Measurements from ENCODE around the gene ARHGEF38. TPM values are rescaled to one million over a fixed set of nuclear protein-coding genes. Genes with fewer than 3 reads are reported as not detected.
"Not testable (repeated sequence)": the region's sequence is repeated elsewhere in the genome, so short reads cannot be mapped to it uniquely, and the experiment has no call there.

The ARHGEF38 gene
- total RNA-seq, 4 donors from 2014 or later: 0.26 to 3.7 TPM; not detected in 2

DNA sequence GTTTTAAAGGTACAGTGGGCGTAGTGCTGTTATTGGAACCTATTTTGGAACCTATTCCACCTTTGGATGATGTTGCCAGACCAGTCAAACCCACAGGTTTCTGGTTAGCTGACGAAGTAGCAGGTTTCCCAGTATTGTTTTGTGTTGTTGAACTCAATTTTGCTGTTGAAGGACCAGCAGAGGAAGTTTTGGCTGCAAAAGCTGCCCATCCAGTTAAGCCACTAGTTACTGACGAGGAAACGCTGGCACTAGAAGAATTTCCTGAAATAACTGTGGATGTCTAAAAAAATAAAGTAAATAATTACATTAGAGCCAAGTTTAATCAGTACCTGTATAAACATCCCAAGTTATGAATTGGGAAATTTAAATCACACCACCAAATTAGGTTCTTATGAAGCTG, 130.6 kb downstream of the ARHGEF38 start:
- H3K4me1 ChIP-seq: no peaks in the 10 kb centered on the region
- H3K27ac ChIP-seq: no peak overlapping the region
- no peaks in the 10 kb centered on the region for H3K27me3 ChIP-seq
- no peaks in the 10 kb centered on the region for H3K36me3 ChIP-seq
- intact Hi-C loops (cut with DNase I; ENCODE audit: low total_unique reads): no loop called here
- TF ChIP-seq, protein P1, sequence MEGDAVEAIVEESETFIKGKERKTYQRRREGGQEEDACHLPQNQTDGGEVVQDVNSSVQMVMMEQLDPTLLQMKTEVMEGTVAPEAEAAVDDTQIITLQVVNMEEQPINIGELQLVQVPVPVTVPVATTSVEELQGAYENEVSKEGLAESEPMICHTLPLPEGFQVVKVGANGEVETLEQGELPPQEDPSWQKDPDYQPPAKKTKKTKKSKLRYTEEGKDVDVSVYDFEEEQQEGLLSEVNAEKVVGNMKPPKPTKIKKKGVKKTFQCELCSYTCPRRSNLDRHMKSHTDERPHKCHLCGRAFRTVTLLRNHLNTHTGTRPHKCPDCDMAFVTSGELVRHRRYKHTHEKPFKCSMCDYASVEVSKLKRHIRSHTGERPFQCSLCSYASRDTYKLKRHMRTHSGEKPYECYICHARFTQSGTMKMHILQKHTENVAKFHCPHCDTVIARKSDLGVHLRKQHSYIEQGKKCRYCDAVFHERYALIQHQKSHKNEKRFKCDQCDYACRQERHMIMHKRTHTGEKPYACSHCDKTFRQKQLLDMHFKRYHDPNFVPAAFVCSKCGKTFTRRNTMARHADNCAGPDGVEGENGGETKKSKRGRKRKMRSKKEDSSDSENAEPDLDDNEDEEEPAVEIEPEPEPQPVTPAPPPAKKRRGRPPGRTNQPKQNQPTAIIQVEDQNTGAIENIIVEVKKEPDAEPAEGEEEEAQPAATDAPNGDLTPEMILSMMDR (IDR thresholded peaks at IDR 0.05): no peak
- TF ChIP-seq POLR2A (IDR thresholded peaks at IDR 0.05): no peak
- no peak for DNase-seq
- no peak overlapping the region for H3K4me3 ChIP-seq
- no peaks in the 10 kb centered on the region for H3K9me3 ChIP-seq

- Histone ChIP-seq H3K27me3 (no peaks in the 10 kb centered on the region), H3K9me3 (no peaks in the 10 kb centered on the region), H3K36me3 (no peaks in the 10 kb centered on the region), H3K4me1 (no peaks in the 10 kb centered on the region), H3K27ac (no peak overlapping the region), H3K4me3 (no peak overlapping the region)
- TF ChIP-seq, protein P1 (IDR thresholded peaks at IDR 0.05): no peak
- no peak for TF ChIP-seq POLR2A (IDR thresholded peaks at IDR 0.05)
- intact Hi-C loops (cut with DNase I; ENCODE audit: low total_unique reads): no loop called here
- no peak for DNase-seq
Measured at GRCh38 chr4:105686571-105686970, 134.2 kb downstream of the ARHGEF38 start.

DNA sequence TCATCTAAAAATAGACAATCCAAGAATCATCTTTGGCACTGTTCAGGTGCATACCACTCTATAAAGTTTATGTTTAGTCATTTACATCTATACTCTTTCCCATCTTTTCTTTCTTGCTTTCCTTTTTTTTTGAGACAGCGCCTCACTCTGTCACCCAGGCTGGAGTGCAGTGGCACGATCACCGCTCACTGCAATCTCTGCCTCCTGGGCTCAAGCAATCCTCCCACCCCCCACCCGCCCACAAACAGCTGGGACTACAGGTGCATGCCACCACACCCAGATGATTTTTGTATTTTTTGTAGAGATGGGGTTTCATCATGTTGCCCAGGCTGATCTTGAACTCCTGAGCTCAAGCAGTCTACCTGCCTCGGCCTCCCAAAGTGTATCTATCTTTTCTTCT, 142.4 kb downstream of the ARHGEF38 start:
- H3K36me3 ChIP-seq; intact Hi-C loops (cut with DNase I; ENCODE audit: low total_unique reads); H3K4me1 ChIP-seq; H3K27ac ChIP-seq; DNase-seq; H3K9me3 ChIP-seq; H3K4me3 ChIP-seq; H3K27me3 ChIP-seq: not testable (repeated sequence)

- H3K9me3 ChIP-seq; H3K27me3 ChIP-seq; H3K4me3 ChIP-seq; intact Hi-C loops (cut with DNase I; ENCODE audit: low total_unique reads); DNase-seq; H3K4me1 ChIP-seq; H3K27ac ChIP-seq; H3K36me3 ChIP-seq: not testable (repeated sequence)
Measured at GRCh38 chr4:105695832-105696231, 143.4 kb downstream of the ARHGEF38 start.

- Histone ChIP-seq H3K4me1 (no peaks in the 10 kb centered on the region), H3K36me3 (no peaks in the 10 kb centered on the region), H3K27me3 (no peaks in the 10 kb centered on the region), H3K4me3 (no peak overlapping the region), H3K9me3 (no peaks in the 10 kb centered on the region), H3K27ac (no peak overlapping the region)
- TF ChIP-seq, protein P1 (IDR thresholded peaks at IDR 0.05): no peak
- no peak for TF ChIP-seq POLR2A (IDR thresholded peaks at IDR 0.05)
- intact Hi-C loops (cut with DNase I; ENCODE audit: low total_unique reads): no loop called here
- no peak for DNase-seq
Measured at GRCh38 chr4:105698607-105699006, 146.2 kb downstream of the ARHGEF38 start.

- no peak for DNase-seq
Measured at GRCh38 chr4:105707782-105708180, 155.4 kb downstream of the ARHGEF38 start.

More at GRCh38 chr4:105707782-105708180, 155.4 kb downstream of the ARHGEF38 start:
- no peaks in the 10 kb centered on the region for H3K27me3 ChIP-seq
- H3K4me1 ChIP-seq: peaks cover 0 to 9% of the 10 kb centered on the region in 2 donors
- peak overlapping the region; percentile 70 to 79 for H3K4me3 ChIP-seq
- H3K27ac ChIP-seq: peak overlapping the region; percentile 81 to 83
- no peaks in the 10 kb centered on the region for H3K9me3 ChIP-seq
- no peaks in the 10 kb centered on the region for H3K36me3 ChIP-seq
- intact Hi-C loops (cut with DNase I; ENCODE audit: low total_unique reads): no loop called here
- TF ChIP-seq POLR2A (IDR thresholded peaks at IDR 0.05): no peak
- TF ChIP-seq, protein P1 (IDR thresholded peaks at IDR 0.05): no peak

Data from uterus (tissue), 4 donors.